Astrocyte (in vitro differentiated cells and primary cell): ENCODE results near the gene KIF3B. TPM values are rescaled to one million over a fixed set of nuclear protein-coding genes. Genes with fewer than 3 reads are reported as not detected.
A peak's percentile ranks its signal among the peaks of the same experiment; 100 is the strongest.

ENCODE experiments used
- DNase-seq: peaks from one replicate; pipeline ENCODE4 v3.0.0-alpha.2; 2010; ENCODE audit warnings: low read depth
- FAIRE-seq: peaks from 2 replicates; lab custom pipeline; 2011; peaks lifted over from hg19 to GRCh38; lab: Jason Lieb, UNC
- H2AFZ ChIP-seq: 2 replicates; pipeline ENCODE4 v1.6.0; 2012; ENCODE audit warnings: low read depth, low read length, inconsistent platforms
- H3K27ac ChIP-seq: 2 replicates; pipeline ENCODE4 v1.5.1; 2011; ENCODE audit warnings: low read depth, low read length, inconsistent platforms
- H3K27me3 ChIP-seq: 2 replicates; pipeline ENCODE4 v1.6.0; 2011; ENCODE audit warnings: low read length, inconsistent platforms; ENCODE audit not compliant: insufficient read depth
- H3K36me3 ChIP-seq: 2 replicates; pipeline ENCODE4 v1.5.1; 2011; ENCODE audit warnings: low read length, inconsistent platforms; ENCODE audit not compliant: insufficient read depth
- H3K4me1 ChIP-seq: 2 replicates; pipeline ENCODE4 v1.5.1; 2011; ENCODE audit warnings: low read length, inconsistent platforms; ENCODE audit not compliant: insufficient read depth
- H3K4me2 ChIP-seq: 2 replicates; pipeline ENCODE4 v1.6.0; 2012; ENCODE audit warnings: low read length, inconsistent platforms
- H3K4me3 ChIP-seq: 2 replicates; pipeline ENCODE4 v1.5.1; 2011; ENCODE audit warnings: low read depth, mild to moderate bottlenecking, low read length, inconsistent platforms; ENCODE audit not compliant: insufficient read depth
- H3K79me2 ChIP-seq: 2 replicates; pipeline ENCODE4 v1.6.0; 2012; ENCODE audit warnings: mild to moderate bottlenecking, low read length, inconsistent platforms; ENCODE audit not compliant: insufficient read depth
- H3K9ac ChIP-seq: 2 replicates; pipeline ENCODE4 v1.6.0; 2012; ENCODE audit warnings: mild to moderate bottlenecking, low read length, inconsistent platforms
- H3K9me3 ChIP-seq: 2 replicates; pipeline ENCODE4 v1.5.1; 2012; ENCODE audit warnings: low read depth, mild to moderate bottlenecking, low read length, inconsistent platforms; ENCODE audit not compliant: insufficient read depth
- H4K20me1 ChIP-seq: 2 replicates; pipeline ENCODE4 v1.6.0; 2012; ENCODE audit warnings: low read length, inconsistent platforms; ENCODE audit not compliant: insufficient read depth
- H3K27ac Mint-ChIP-seq: one replicate; pipeline ENCODE4 v1.8.0; 2021; ENCODE audit warnings: mild to moderate bottlenecking, mixed read lengths; ENCODE audit not compliant: unreplicated experiment
- H3K27me3 Mint-ChIP-seq: one replicate; pipeline ENCODE4 v1.8.0; 2021; ENCODE audit warnings: low read depth, mixed read lengths; ENCODE audit not compliant: unreplicated experiment
- H3K36me3 Mint-ChIP-seq: one replicate; pipeline ENCODE4 v1.8.0; 2021; ENCODE audit warnings: low read depth, mixed read lengths; ENCODE audit not compliant: unreplicated experiment
- H3K4me1 Mint-ChIP-seq: one replicate; pipeline ENCODE4 v1.8.0; 2021; ENCODE audit warnings: low read depth, mixed read lengths; ENCODE audit not compliant: unreplicated experiment
- H3K4me3 Mint-ChIP-seq: one replicate; pipeline ENCODE4 v1.8.0; 2021; ENCODE audit warnings: mild to moderate bottlenecking, moderate library complexity, mixed read lengths; ENCODE audit not compliant: unreplicated experiment
- H3K9me3 Mint-ChIP-seq: one replicate; pipeline ENCODE4 v1.8.0; 2021; ENCODE audit warnings: mild to moderate bottlenecking, mixed read lengths; ENCODE audit not compliant: unreplicated experiment
- CTCF ChIP-seq: IDR thresholded peaks from 2 replicates; pipeline ENCODE4 v1.5.1; 2011; ENCODE audit warnings: low read depth, mild to moderate bottlenecking, inconsistent platforms, low read length, moderate library complexity; ENCODE audit not compliant: insufficient read depth
- EZH2 ChIP-seq: IDR thresholded peaks from 2 replicates; pipeline ENCODE4 v1.6.1; 2012; ENCODE audit warnings: mild to moderate bottlenecking, low read length, inconsistent platforms; ENCODE audit not compliant: insufficient read depth
- total RNA-seq: library from RNA; stranded (reverse); gene quantifications from 2 replicates; pipeline ENCODE4 v1.2.1, GENCODE V29; 2021

The KIF3B gene
- total RNA-seq, 1 donor from 2014 or later: 28.5 TPM

DNA sequence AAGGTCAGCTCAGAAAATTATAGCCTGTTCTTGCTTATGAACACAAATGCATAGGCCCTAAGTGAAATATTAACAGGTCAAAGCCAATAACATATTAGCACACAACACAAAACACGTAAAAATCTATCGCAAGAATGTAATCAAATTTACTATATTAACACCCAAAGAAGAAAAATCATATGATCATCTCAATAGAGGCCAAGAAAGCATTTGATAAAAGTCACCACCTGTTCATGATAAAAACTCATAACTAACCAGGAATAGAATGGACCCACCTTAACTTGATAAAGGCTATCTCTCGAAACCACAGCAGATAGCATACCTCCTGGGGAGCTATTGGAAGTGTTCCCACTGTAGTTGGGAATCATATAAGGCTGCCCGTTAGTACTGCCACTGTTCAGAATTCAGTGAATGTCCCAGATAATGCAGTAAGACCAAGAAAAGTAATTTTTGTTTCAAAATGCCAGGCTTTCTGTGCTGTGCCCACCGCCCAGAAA is 48.2 kb upstream of the KIF3B start:
- no peak for TF ChIP-seq EZH2
- TF ChIP-seq CTCF: no peak
- H3K4me2 ChIP-seq: no peak overlapping the region
- Mint-ChIP-seq H3K36me3 (peaks cover 22% of the 10 kb centered on the region), H3K27ac (no peak overlapping the region), H3K9me3 (no peaks in the 10 kb centered on the region), H3K27me3 (no peaks in the 10 kb centered on the region), H3K4me1 (peaks cover 16% of the 10 kb centered on the region), H3K4me3 (no peak overlapping the region)
- H3K9ac ChIP-seq: no peak overlapping the region
- peaks cover 3% of the 10 kb centered on the region for H4K20me1 ChIP-seq
- H3K36me3 ChIP-seq: peaks cover 30% of the 10 kb centered on the region
- no peak overlapping the region for H3K4me3 ChIP-seq
- FAIRE-seq (no peak), DNase-seq (no peak)
- no peak overlapping the region for H2AFZ ChIP-seq
- no peaks in the 10 kb centered on the region for H3K27me3 ChIP-seq
- no peak overlapping the region for H3K27ac ChIP-seq
- no peaks in the 10 kb centered on the region for H3K79me2 ChIP-seq
- no peaks in the 10 kb centered on the region for H3K4me1 ChIP-seq
- no peaks in the 10 kb centered on the region for H3K9me3 ChIP-seq

DNA sequence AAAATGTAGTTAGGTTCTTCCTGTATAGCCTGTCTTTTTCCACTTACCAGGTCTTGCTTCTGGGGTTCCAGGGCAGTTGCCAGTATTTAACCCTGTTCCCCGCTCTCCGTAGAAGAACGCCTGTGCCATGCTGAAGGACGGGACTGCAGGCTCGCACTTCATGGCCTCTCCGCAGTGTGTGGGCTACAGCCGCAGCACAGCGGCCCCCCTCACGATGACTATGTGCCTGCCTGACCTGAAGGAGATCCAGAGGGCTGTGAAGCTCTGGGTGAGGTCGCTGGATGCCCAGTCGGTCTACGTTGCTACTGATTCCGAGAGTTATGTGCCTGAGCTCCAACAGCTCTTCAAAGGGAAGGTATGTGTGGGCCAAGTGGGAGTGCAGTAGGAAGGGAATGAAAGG is 46.7 kb upstream of the KIF3B start:
- H3K4me3 ChIP-seq: no peak overlapping the region
- no peak overlapping the region for H3K9ac ChIP-seq
- no peaks in the 10 kb centered on the region for H3K4me1 ChIP-seq
- no peaks in the 10 kb centered on the region for H3K79me2 ChIP-seq
- DNase-seq (no peak), FAIRE-seq (no peak)
- no peaks in the 10 kb centered on the region for H3K27me3 ChIP-seq
- no peak overlapping the region for H3K4me2 ChIP-seq
- Mint-ChIP-seq H3K9me3 (no peaks in the 10 kb centered on the region), H3K4me3 (no peak overlapping the region), H3K27me3 (no peaks in the 10 kb centered on the region), H3K4me1 (peaks cover 16% of the 10 kb centered on the region), H3K36me3 (peaks cover 27% of the 10 kb centered on the region), H3K27ac (no peak overlapping the region)
- peaks cover 3% of the 10 kb centered on the region for H4K20me1 ChIP-seq
- TF ChIP-seq EZH2 (no peak), CTCF (no peak)
- H3K9me3 ChIP-seq: no peaks in the 10 kb centered on the region
- H2AFZ ChIP-seq: no peak overlapping the region
- peaks cover 25% of the 10 kb centered on the region for H3K36me3 ChIP-seq
- H3K27ac ChIP-seq: no peak overlapping the region

DNA sequence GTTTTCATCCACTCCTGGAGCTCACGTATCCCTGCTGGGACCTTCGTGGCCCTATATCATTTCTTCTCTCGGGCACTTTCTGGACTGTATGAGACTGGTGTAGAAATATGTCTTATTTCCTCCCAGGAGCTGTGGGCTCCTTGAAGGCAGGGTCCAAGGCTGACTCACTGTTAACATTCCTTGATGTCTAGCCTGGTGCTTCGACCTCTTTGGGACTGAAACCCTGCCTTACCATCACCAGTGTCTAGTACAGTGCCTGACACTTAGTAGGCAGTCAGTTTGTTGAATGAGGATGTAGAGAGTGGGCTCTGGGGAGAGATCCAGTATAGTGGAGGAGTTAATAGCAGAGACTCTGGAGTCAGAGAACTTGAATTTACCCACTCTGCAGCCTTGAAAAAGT is 46.2 kb upstream of the KIF3B start:
- Mint-ChIP-seq H3K9me3 (no peaks in the 10 kb centered on the region), H3K4me1 (peaks cover 16% of the 10 kb centered on the region), H3K36me3 (peaks cover 29% of the 10 kb centered on the region), H3K27ac (peak overlapping the region; percentile 50), H3K27me3 (no peaks in the 10 kb centered on the region), H3K4me3 (no peak overlapping the region)
- Histone ChIP-seq H2AFZ (no peak overlapping the region), H3K9ac (no peak overlapping the region), H3K4me3 (no peak overlapping the region), H3K4me1 (no peaks in the 10 kb centered on the region), H4K20me1 (peaks cover 3% of the 10 kb centered on the region), H3K9me3 (no peaks in the 10 kb centered on the region), H3K79me2 (no peaks in the 10 kb centered on the region), H3K27me3 (no peaks in the 10 kb centered on the region), H3K27ac (no peak overlapping the region), H3K4me2 (no peak overlapping the region), H3K36me3 (peaks cover 23% of the 10 kb centered on the region)
- TF ChIP-seq CTCF (no peak), EZH2 (no peak)
- FAIRE-seq: no peak
- no peak for DNase-seq
